ENCODE results near the gene ATP5MK.

- TF ChIP-seq POLR2A (IDR thresholded peaks at IDR 0.05) (no peak), CTCF (IDR thresholded peaks at IDR 0.05) (no peak)
Measured at GRCh38 chr10:103433858-103434257, 37.6 kb upstream of the ATP5MK start.

All from adrenal gland (tissue), 5 donors.